Lower lobe of right lung (tissue), 2 donors: ENCODE results near the gene TENM3. TPM values are rescaled to one million over a fixed set of nuclear protein-coding genes. Genes with fewer than 3 reads are reported as not detected.

Source experiments
- ATAC-seq, 2 donors: fragments of 200-7000 bp; cut with Tn5 transposase; one replicate each; pipeline ENCODE4 v1.9.1; 2020 to 2022; ENCODE audit warnings: mild to moderate bottlenecking in 2 of 2, moderate library complexity in 2 of 2
- DNase-seq: peaks from one replicate; pipeline ENCODE4 v3.0.0-alpha.2; 2020
- H3K27ac ChIP-seq: fragments of 200-600 bp; one replicate; pipeline ENCODE4 v1.8.0; 2022
- H3K27me3 ChIP-seq: fragments of 200-600 bp; one replicate; pipeline ENCODE4 v1.8.0; 2022; ENCODE audit warnings: low read depth
- H3K36me3 ChIP-seq: fragments of 200-600 bp; one replicate; pipeline ENCODE4 v1.8.0; 2022; ENCODE audit warnings: mild to moderate bottlenecking
- H3K4me1 ChIP-seq: fragments of 200-600 bp; one replicate; pipeline ENCODE4 v1.8.0; 2022
- H3K4me3 ChIP-seq: fragments of 200-600 bp; one replicate; pipeline ENCODE4 v1.8.0; 2022; ENCODE audit warnings: mild to moderate bottlenecking
- H3K9me3 ChIP-seq: fragments of 200-600 bp; one replicate; pipeline ENCODE4 v1.8.0; 2022
- CTCF ChIP-seq: fragments of 200-600 bp; IDR thresholded peaks from one replicate; pipeline ENCODE4 v1.8.0; 2022; ENCODE audit warnings: antibody characterized with exemption, mild to moderate bottlenecking
- intact Hi-C: fragments of 100-400 bp; cut with DNase I; formaldehyde crosslinking; loops from one replicate; pipeline ENCODE4 v1.11.0; 2022
- total RNA-seq: library from RNA; stranded (reverse); fragmentation: NEBNext Ultra II Directional; extraction: Animal tissue kit (Norgen Biotek cat#: 25700); gene quantifications from one replicate; pipeline ENCODE4 v1.2.1, GENCODE V29; 2021
- donor health status: DM: no; HTN: yes; CAD: no; lungs with severe emphysema.

The TENM3 gene
- total RNA-seq, 1 donor from 2014 or later = 1.9 TPM

GRCh38 chr4:182293691-182294255 is 50.6 kb downstream of the TENM3 start:
- no peaks in the 10 kb centered on the region for H3K36me3 ChIP-seq
- no peaks in the 10 kb centered on the region for H3K9me3 ChIP-seq
- H3K27ac ChIP-seq = no peak overlapping the region
- DNase-seq = no peak
- H3K4me1 ChIP-seq = no peaks in the 10 kb centered on the region
- no peak for ATAC-seq
- H3K4me3 ChIP-seq = no peak overlapping the region
- no peaks in the 10 kb centered on the region for H3K27me3 ChIP-seq
- intact Hi-C loops = no loop called here
- no peak for TF ChIP-seq CTCF

GRCh38 chr4:182294451-182294850 is 51.2 kb downstream of the TENM3 start:
- intact Hi-C loops = no loop called here
- H3K27me3 ChIP-seq = no peaks in the 10 kb centered on the region
- H3K27ac ChIP-seq = no peak overlapping the region
- no peaks in the 10 kb centered on the region for H3K4me1 ChIP-seq
- DNase-seq = no peak
- no peak overlapping the region for H3K4me3 ChIP-seq
- H3K9me3 ChIP-seq = no peaks in the 10 kb centered on the region
- H3K36me3 ChIP-seq = no peaks in the 10 kb centered on the region
- TF ChIP-seq CTCF = no peak
- no peak for ATAC-seq

- Histone ChIP-seq H3K27me3 (no peaks in the 10 kb centered on the region), H3K36me3 (no peaks in the 10 kb centered on the region), H3K4me1 (no peaks in the 10 kb centered on the region), H3K9me3 (no peaks in the 10 kb centered on the region), H3K4me3 (no peak overlapping the region), H3K27ac (no peak overlapping the region)
- intact Hi-C loops = no loop called here
- no peak for DNase-seq
- no peak for TF ChIP-seq CTCF
- ATAC-seq = no peak
These were observed 54.5 kb downstream of the TENM3 start for GRCh38 chr4:182297659-182298058.

- no peaks in the 10 kb centered on the region for H3K27me3 ChIP-seq
- no peak overlapping the region for H3K4me3 ChIP-seq
- intact Hi-C loops = no loop called here
- no peaks in the 10 kb centered on the region for H3K4me1 ChIP-seq
- no peak for TF ChIP-seq CTCF
- ATAC-seq = no peak
- no peaks in the 10 kb centered on the region for H3K36me3 ChIP-seq
- H3K27ac ChIP-seq = no peak overlapping the region
- DNase-seq = no peak
- H3K9me3 ChIP-seq = no peaks in the 10 kb centered on the region
These were observed 58.5 kb downstream of the TENM3 start for GRCh38 chr4:182301736-182302135.

GRCh38 chr4:182303847-182304246 is 60.6 kb downstream of the TENM3 start:
- Histone ChIP-seq H3K27me3 (no peaks in the 10 kb centered on the region), H3K4me1 (no peaks in the 10 kb centered on the region), H3K36me3 (no peaks in the 10 kb centered on the region), H3K4me3 (no peak overlapping the region), H3K9me3 (no peaks in the 10 kb centered on the region), H3K27ac (no peak overlapping the region)
- no peak for ATAC-seq
- no peak for TF ChIP-seq CTCF
- intact Hi-C loops = no loop called here
- DNase-seq = no peak
